Pancreas (tissue), 10 donors: ENCODE results near the gene AQP3. TPM values are rescaled to one million over a fixed set of nuclear protein-coding genes. Genes with fewer than 3 reads are reported as not detected.
"Not testable (repeated sequence)": the region's sequence is repeated elsewhere in the genome, so short reads cannot be mapped to it uniquely, and the experiment has no call there.

Experiments used
- ATAC-seq, 4 donors: fragments of 200-7000 bp; cut with Tn5 transposase; one replicate each; pipeline versions ENCODE4 v1.8.0 to v1.9.1; 2020; ENCODE audit warnings: mild to moderate bottlenecking in 4 of 4, moderate library complexity in 4 of 4
- DNase-seq, 6 donors: peaks; one replicate each; pipeline ENCODE4 v3.0.0-alpha.2; 2020
- FAIRE-seq: peaks from 2 replicates; lab custom pipeline; 2012; peaks lifted over from hg19 to GRCh38; lab: Jason Lieb, UNC
- H3K27ac ChIP-seq, 4 donors: fragments of 200-600 bp; sonication (generic); 1 replicate in 3 of 4; 2 replicates in 1 of 4; pipeline versions ENCODE4 v1.5.0 to v1.8.0; 2020
- H3K27me3 ChIP-seq, 4 donors: fragments of 200-600 bp; one replicate each; pipeline ENCODE4 v1.8.0; 2021
- H3K36me3 ChIP-seq, 3 donors: fragments of 200-600 bp; sonication (generic) in 1 of 3; one replicate each; pipeline versions ENCODE4 v1.5.0 to v1.8.0; 2020 to 2021
- H3K4me1 ChIP-seq, 3 donors: fragments of 200-600 bp; one replicate each; pipeline ENCODE4 v1.8.0; 2021
- H3K4me3 ChIP-seq, 4 donors: fragments of 200-600 bp; sonication (generic) in 2 of 4; one replicate each; pipeline versions ENCODE4 v1.5.0 to v1.8.0; 2020 to 2021
- H3K9me3 ChIP-seq, 4 donors: fragments of 200-600 bp; one replicate each; pipeline ENCODE4 v1.8.0; 2021
- WGBS, 2 donors: extraction: QIAGEN DNeasy Blood & Tissue Kit; methylation state at CpG; one replicate each; pipeline ENCODE4 v1.1.7; 2013; 5-methylcytosine and 5-hydroxymethylcytosine counted together
- intact Hi-C, 3 donors: fragments of 100-400 bp; cut with DNase I; formaldehyde crosslinking; loops; one replicate each; pipeline versions ENCODE4 v1.11.1 to v1.14.2; 2022
- polyA plus RNA-seq, 2 donors: library from polyadenylated mRNA; stranded (reverse); fragments of 200-250 nt; gene quantifications; one replicate each; pipeline ENCODE4 v1.2.3, GENCODE V29; 2013
- total RNA-seq, 6 donors: library from RNA; stranded (reverse); fragmentation: NEBNext Ultra II Directional in 4 of 6; extraction: Animal tissue kit (Norgen Biotek cat#: 25700) in 4 of 6; gene quantifications; one replicate each; pipeline versions ENCODE4 v1.2.1 to v1.2.4, GENCODE V29; 2021 to 2023
- TF ChIP-seq, protein P1 (sequence below), 4 donors: fragments of 200-600 bp; sonication (generic) in 3 of 4; IDR thresholded peaks; one replicate each; pipeline versions ENCODE4 v1.5.0 to v1.8.0; 2021; ENCODE audit warnings: antibody characterized with exemption in 4 of 4
- donor health status: healthy with polysubstance abuse.
- donor health status: DM: no; HTN: no; CAD: no; lungs with moderate emphysema.
- donor health status: DM: no; HTN: no; CAD: no.
- donor health status: control.
- donor health status: control.
- donor health status: Bipolar disorder and iron deficiency.
- donor health status: DM: yes; HTN: yes; CAD: no.
- donor health status: DM: no; HTN: no; CAD: no.
- donor health status: DM: no; HTN: no; CAD: no.
- donor health status: DM: yes; HTN: yes; CAD: no.

AQP3 gene
- total RNA-seq: 10 to 100 TPM; 18.3 to 39.0 (median 24.7) TPM
- 10 to 100 TPM; 18.3 to 20.2 TPM for polyA plus RNA-seq

DNA sequence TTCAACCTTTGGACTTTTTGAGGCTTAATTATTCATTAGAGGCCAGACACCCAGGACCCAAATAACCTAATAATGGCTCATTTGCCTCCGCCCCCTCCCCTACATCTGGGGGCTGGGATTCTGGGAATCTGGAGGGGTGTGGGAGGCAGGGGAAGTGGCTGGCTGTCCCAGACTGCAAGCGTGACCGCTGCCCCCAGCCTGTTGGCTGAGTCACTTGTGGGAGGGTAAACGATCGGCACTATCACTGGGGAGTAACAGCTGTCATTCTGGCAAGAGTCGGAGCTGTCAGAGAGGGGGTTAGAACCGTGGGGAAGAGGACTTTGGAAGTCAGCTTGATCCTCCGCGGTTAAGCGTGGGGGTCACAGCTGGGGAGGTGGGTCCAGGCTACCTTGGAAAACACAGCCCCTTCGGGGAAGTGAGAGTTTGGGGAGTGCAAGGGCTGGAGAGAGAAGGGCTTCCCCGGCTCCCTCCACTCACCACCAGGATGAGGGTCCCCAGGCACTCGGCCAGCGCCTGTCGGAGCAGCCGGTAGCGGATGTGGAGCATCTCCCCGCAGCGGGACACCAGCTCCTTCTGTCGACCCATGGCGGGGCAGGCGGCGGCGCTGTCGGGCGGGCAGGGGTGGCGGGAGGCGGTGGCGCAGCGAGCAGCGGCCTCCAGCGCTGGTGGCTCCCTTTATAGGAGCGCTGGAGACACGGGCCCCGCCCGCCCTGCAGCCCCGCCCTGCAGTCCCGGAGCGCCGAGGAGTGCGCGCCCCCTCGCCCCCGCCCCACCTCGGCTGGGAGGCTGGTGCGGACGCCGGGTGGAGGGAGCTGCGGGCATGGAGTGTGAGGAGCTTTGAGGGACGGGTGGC is at the start of gene AQP3:
TSS of gene AQP3 (minus strand) at position 648 of the 853 bp plus-strand sequence. CDS start at position 585, 63 bp downstream.
- intact Hi-C loops: no loop called here
- H3K9me3 ChIP-seq: no peaks in the 10 kb centered on the region
- peaks cover 0 to 7% (median 0%) of the 10 kb centered on the region in 3 donors for H3K36me3 ChIP-seq
- TF ChIP-seq, protein P1, sequence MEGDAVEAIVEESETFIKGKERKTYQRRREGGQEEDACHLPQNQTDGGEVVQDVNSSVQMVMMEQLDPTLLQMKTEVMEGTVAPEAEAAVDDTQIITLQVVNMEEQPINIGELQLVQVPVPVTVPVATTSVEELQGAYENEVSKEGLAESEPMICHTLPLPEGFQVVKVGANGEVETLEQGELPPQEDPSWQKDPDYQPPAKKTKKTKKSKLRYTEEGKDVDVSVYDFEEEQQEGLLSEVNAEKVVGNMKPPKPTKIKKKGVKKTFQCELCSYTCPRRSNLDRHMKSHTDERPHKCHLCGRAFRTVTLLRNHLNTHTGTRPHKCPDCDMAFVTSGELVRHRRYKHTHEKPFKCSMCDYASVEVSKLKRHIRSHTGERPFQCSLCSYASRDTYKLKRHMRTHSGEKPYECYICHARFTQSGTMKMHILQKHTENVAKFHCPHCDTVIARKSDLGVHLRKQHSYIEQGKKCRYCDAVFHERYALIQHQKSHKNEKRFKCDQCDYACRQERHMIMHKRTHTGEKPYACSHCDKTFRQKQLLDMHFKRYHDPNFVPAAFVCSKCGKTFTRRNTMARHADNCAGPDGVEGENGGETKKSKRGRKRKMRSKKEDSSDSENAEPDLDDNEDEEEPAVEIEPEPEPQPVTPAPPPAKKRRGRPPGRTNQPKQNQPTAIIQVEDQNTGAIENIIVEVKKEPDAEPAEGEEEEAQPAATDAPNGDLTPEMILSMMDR (IDR thresholded peaks at IDR 0.05): no peak
- H3K4me1 ChIP-seq: peaks cover 0 to 9% (median 0%) of the 10 kb centered on the region in 3 donors
- peak within 1 kb of the TSS; percentile 66 to 80 (median 72) for H3K27ac ChIP-seq
- H3K27me3 ChIP-seq: no peaks in the 10 kb centered on the region
- DNase-seq (peak; percentile 68 to 92 (median 79)), ATAC-seq (peak; percentile 84 to 92 (median 88)), FAIRE-seq (no peak)
- WGBS, 2 donors: 1 to 2% methylated on average over 43 to 50 of the region's 50 CpGs
- peak within 1 kb of the TSS; percentile 30 to 61 (median 52) for H3K4me3 ChIP-seq

DNA sequence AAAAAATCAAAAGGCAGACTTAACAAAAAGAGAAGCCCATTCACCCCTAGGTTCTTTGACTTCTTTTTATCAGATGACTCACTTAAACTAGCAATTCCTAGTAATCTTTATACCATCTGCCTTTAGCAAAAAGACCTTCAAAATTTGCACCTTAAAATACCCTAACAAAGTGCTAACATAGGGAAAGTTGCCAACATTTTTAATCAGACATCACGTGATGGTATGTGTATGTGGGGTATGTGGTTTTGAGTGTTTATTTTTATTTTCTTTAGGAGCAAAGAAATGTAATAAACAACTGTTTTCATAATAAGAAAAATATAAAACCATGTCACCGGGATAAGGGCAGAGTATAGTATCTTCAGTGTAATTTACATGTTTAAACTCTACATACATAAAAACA is 46.4 kb upstream of the AQP3 start:
- H3K36me3 ChIP-seq, DNase-seq, H3K4me3 ChIP-seq, H3K9me3 ChIP-seq, FAIRE-seq, H3K4me1 ChIP-seq, intact Hi-C loops, H3K27me3 ChIP-seq: not testable (repeated sequence)
- WGBS, 2 donors: 16 to 18% methylated on average over 2 of the region's 2 CpGs
- ATAC-seq: peak in 3 of 4 donors; percentile 9 to 27 (median 9)
- H3K27ac ChIP-seq: peak overlapping the region in 1 of 4 donors; percentile 39

DNA sequence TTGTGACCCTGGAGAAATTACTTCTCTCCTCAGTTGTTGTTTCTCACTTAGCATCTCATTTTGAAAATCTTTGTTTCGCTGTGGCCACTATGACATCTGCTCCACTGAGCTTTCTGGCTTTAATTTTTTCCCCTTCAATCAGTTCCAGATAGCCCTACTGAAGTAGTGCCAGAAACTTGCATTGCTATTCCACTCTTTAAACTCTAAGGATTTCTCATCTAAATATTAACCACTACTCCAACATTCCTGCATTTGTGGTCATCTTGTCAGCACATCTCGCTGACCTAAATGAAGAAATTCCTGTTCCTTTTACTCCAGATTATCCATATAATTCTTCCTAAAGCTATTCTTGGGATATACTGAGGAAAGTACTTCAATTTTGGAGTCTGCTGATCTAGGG is 41.7 kb upstream of the AQP3 start:
- ATAC-seq (no peak), FAIRE-seq (no peak), DNase-seq (no peak)
- intact Hi-C loops: no loop called here
- 61 to 66% methylated on average over 2 of the region's 2 CpGs for WGBS, 2 donors
- Histone ChIP-seq H3K4me3 (no peak overlapping the region), H3K36me3 (no peaks in the 10 kb centered on the region), H3K9me3 (no peaks in the 10 kb centered on the region), H3K4me1 (peaks cover 5 to 7% (median 5%) of the 10 kb centered on the region in 3 donors), H3K27ac (no peak overlapping the region), H3K27me3 (no peaks in the 10 kb centered on the region)
- TF ChIP-seq, protein P1 (IDR thresholded peaks at IDR 0.05): no peak

- DNase-seq, H3K36me3 ChIP-seq, intact Hi-C loops, H3K4me1 ChIP-seq, H3K9me3 ChIP-seq, H3K27ac ChIP-seq, H3K27me3 ChIP-seq, H3K4me3 ChIP-seq, FAIRE-seq, ATAC-seq: not testable (repeated sequence)
These were observed 37.9 kb upstream of the AQP3 start for GRCh38 chr9:33485312-33485711.

DNA sequence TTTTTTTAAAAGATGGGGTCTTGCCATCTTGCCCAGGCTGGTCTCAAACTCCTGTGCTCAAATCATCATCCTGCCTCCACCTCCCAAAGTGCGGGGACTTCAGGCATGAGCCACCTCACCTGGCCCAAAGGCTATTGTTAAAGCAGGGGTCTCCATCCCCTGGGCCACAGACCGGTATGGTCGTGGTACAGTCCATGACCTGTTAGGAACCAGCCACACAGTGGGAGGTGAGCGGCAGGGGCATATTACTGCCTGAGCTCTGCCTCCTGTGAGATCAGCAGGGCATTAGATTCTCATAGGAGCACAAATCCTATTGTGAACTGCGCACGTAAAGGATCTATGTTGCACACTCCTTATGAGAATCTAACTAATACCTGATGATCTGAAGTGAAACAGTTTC is 33.6 kb upstream of the AQP3 start:
- WGBS, 2 donors: 90 to 94% methylated on average over 6 of the region's 6 CpGs
- Histone ChIP-seq H3K9me3 (no peaks in the 10 kb centered on the region), H3K27ac (no peak overlapping the region), H3K27me3 (no peaks in the 10 kb centered on the region), H3K4me3 (no peak overlapping the region), H3K4me1 (no peaks in the 10 kb centered on the region), H3K36me3 (no peaks in the 10 kb centered on the region)
- intact Hi-C loops: no loop called here
- ATAC-seq (no peak), FAIRE-seq (no peak), DNase-seq (no peak)
- TF ChIP-seq, protein P1 (IDR thresholded peaks at IDR 0.05): no peak

GRCh38 chr9:33480106-33480505 is 32.7 kb upstream of the AQP3 start:
- intact Hi-C loops: no loop called here
- WGBS, 2 donors: 63 to 68% methylated on average over 2 of the region's 2 CpGs
- DNase-seq (no peak), ATAC-seq (no peak), FAIRE-seq (no peak)
- H3K4me3 ChIP-seq: no peak overlapping the region
- H3K27me3 ChIP-seq: no peaks in the 10 kb centered on the region
- H3K27ac ChIP-seq: no peak overlapping the region
- no peaks in the 10 kb centered on the region for H3K4me1 ChIP-seq
- H3K9me3 ChIP-seq: no peaks in the 10 kb centered on the region
- TF ChIP-seq, protein P1 (IDR thresholded peaks at IDR 0.05): no peak
- H3K36me3 ChIP-seq: no peaks in the 10 kb centered on the region
